ENCODE data around the gene RAB19.

DNA sequence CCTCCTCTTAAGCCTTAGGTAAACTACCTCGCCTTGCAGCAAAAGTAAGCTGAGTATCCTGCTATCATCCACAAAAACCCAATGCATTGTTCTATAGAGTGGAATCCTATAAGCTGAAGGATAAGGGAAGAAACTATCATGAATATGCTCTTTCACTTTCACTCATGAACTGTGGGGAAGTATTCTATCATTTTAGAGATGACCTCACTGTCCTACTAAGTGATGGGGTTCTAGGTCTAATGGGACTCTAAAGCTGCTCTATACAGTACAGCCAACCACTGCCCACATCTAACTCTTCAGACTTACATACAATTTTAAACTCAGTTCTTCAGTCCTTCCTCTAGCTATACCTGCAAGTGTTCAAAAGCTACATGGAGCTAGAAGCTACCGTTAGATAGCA lies 59.3 kb downstream of the RAB19 start:
- no peak for TF ChIP-seq POLR2A (IDR thresholded peaks at IDR 0.05)
- TF ChIP-seq, protein P1, sequence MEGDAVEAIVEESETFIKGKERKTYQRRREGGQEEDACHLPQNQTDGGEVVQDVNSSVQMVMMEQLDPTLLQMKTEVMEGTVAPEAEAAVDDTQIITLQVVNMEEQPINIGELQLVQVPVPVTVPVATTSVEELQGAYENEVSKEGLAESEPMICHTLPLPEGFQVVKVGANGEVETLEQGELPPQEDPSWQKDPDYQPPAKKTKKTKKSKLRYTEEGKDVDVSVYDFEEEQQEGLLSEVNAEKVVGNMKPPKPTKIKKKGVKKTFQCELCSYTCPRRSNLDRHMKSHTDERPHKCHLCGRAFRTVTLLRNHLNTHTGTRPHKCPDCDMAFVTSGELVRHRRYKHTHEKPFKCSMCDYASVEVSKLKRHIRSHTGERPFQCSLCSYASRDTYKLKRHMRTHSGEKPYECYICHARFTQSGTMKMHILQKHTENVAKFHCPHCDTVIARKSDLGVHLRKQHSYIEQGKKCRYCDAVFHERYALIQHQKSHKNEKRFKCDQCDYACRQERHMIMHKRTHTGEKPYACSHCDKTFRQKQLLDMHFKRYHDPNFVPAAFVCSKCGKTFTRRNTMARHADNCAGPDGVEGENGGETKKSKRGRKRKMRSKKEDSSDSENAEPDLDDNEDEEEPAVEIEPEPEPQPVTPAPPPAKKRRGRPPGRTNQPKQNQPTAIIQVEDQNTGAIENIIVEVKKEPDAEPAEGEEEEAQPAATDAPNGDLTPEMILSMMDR (IDR thresholded peaks at IDR 0.05) = no peak

Measured in Peyer's patch (tissue), 4 donors.